Stimulated activated naive CD8-positive, alpha-beta T cell treated with anti-CD3 and anti-CD28 coated beads, Interleukin-15, Interleukin-2, amounts not matched to agents 100 U/mL and 50 U/mL, for 24 hours (primary cell): ENCODE measurements around the gene FASTK.
A peak's percentile ranks its signal among the peaks of the same experiment; 100 is the strongest.

Source experiments
- ATAC-seq: fragments of 150-1000 bp; cut with Tn5 transposase; one replicate; pipeline ENCODE4 v1.10.0; 2021
- DNase-seq: peaks from one replicate; pipeline ENCODE4 v3.0.0; 2021

The FASTK gene

GRCh38 chr7:151080522-151081169 is at the start of gene FASTK:
Gene FASTK, minus strand, starts transcription at chr7:151080809. Its CDS starts 43 bp downstream, at chr7:151080766.
- ATAC-seq (peak; percentile 88), DNase-seq (peak; percentile 89)

- DNase-seq (no peak), ATAC-seq (no peak)
Measured at GRCh38 chr7:151129960-151130591, 49.5 kb upstream of the FASTK start.

- ATAC-seq = no peak
- DNase-seq = no peak
Measured at GRCh38 chr7:151129117-151129959, 48.7 kb upstream of the FASTK start.

GRCh38 chr7:151128716-151129115 is 48.1 kb upstream of the FASTK start:
- DNase-seq = no peak
- no peak for ATAC-seq

GRCh38 chr7:151128144-151128543 is 47.5 kb upstream of the FASTK start:
- ATAC-seq = no peak
- DNase-seq = no peak

GRCh38 chr7:151126491-151127137 is 46.0 kb upstream of the FASTK start:
- DNase-seq = no peak
- no peak for ATAC-seq

GRCh38 chr7:151125846-151126481 is 45.4 kb upstream of the FASTK start:
- ATAC-seq = no peak
- DNase-seq = no peak

GRCh38 chr7:151125470-151125845 is 44.8 kb upstream of the FASTK start:
- DNase-seq (no peak), ATAC-seq (no peak)

GRCh38 chr7:151124899-151125399 is 44.3 kb upstream of the FASTK start:
- DNase-seq = no peak

GRCh38 chr7:151124481-151124880 is 43.9 kb upstream of the FASTK start:
- DNase-seq (no peak), ATAC-seq (no peak)

More at GRCh38 chr7:151124899-151125399, 44.3 kb upstream of the FASTK start:
- ATAC-seq = no peak

GRCh38 chr7:151123822-151124464 is 43.3 kb upstream of the FASTK start:
- peak; percentile 87 for ATAC-seq

GRCh38 chr7:151123158-151123821 is 42.7 kb upstream of the FASTK start:
- DNase-seq = no peak
- no peak for ATAC-seq

More at GRCh38 chr7:151123822-151124464, 43.3 kb upstream of the FASTK start:
- DNase-seq = peak; percentile 86

GRCh38 chr7:151122796-151123157 is 42.2 kb upstream of the FASTK start:
- ATAC-seq = no peak
- no peak for DNase-seq

GRCh38 chr7:151122276-151122675 is 41.7 kb upstream of the FASTK start:
- ATAC-seq = no peak
- DNase-seq = no peak

GRCh38 chr7:151121380-151122170 is 41.0 kb upstream of the FASTK start:
- ATAC-seq (no peak), DNase-seq (no peak)

GRCh38 chr7:151120896-151121295 is 40.3 kb upstream of the FASTK start:
- DNase-seq = no peak
- no peak for ATAC-seq

GRCh38 chr7:151119902-151120301 is 39.3 kb upstream of the FASTK start:
- DNase-seq = no peak
- no peak for ATAC-seq

GRCh38 chr7:151119055-151119415 is 38.4 kb upstream of the FASTK start:
- ATAC-seq (no peak), DNase-seq (no peak)

GRCh38 chr7:151118108-151119054 is 37.8 kb upstream of the FASTK start:
- DNase-seq = no peak
- no peak for ATAC-seq
